OCI-LY1 (cell line): Measurements from ENCODE around the gene ARIH2.

Source experiments
- H2AFZ ChIP-seq: fragments of 200-600 bp; sonication (generic), shearing (Covaris generic); 2 replicates; pipeline ENCODE4 v1.6.0; 2014; ENCODE audit warnings: antibody characterized with exemption, mild to moderate bottlenecking, low read length
- H3F3A ChIP-seq: fragments of 200-600 bp; sonication (generic), shearing (Covaris generic); 2 replicates; pipeline ENCODE4 v1.6.0; 2014; ENCODE audit warnings: mild to moderate bottlenecking, antibody characterized with exemption, low read length, moderate library complexity; ENCODE audit not compliant: insufficient read depth
- H3K27ac ChIP-seq: fragments of 200-600 bp; sonication (generic); 2 replicates; pipeline ENCODE4 v1.5.1; 2014; ENCODE audit warnings: low read length, mixed run types, mild to moderate bottlenecking, low read depth; ENCODE audit not compliant: poor library complexity, severe bottlenecking
- H3K27me3 ChIP-seq: fragments of 200-600 bp; sonication (generic); 2 replicates; pipeline ENCODE4 v1.6.0; 2014; ENCODE audit warnings: antibody characterized with exemption, mild to moderate bottlenecking, low read length, moderate library complexity; ENCODE audit not compliant: insufficient read depth
- H3K36me3 ChIP-seq: fragments of 200-600 bp; sonication (generic); 2 replicates; pipeline ENCODE4 v1.6.1; 2014; ENCODE audit warnings: mild to moderate bottlenecking, antibody characterized with exemption, low read length, moderate library complexity, mixed read lengths; ENCODE audit not compliant: insufficient read depth
- H3K4me1 ChIP-seq: fragments of 200-600 bp; sonication (generic); 2 replicates; pipeline ENCODE4 v1.5.1; 2014; ENCODE audit warnings: mild to moderate bottlenecking, low read length, moderate library complexity; ENCODE audit not compliant: insufficient read depth, severe bottlenecking
- H3K4me2 ChIP-seq: fragments of 200-600 bp; sonication (generic), shearing (Covaris generic); 2 replicates; pipeline ENCODE4 v1.6.1; 2014; ENCODE audit warnings: low read length
- H3K4me3 ChIP-seq: fragments of 200-600 bp; sonication (generic); 2 replicates; pipeline ENCODE4 v1.5.1; 2014; ENCODE audit warnings: low read length, low read depth, mild to moderate bottlenecking, mixed read lengths; ENCODE audit not compliant: poor library complexity, severe bottlenecking
- H3K79me2 ChIP-seq: fragments of 200-600 bp; shearing (Covaris generic); 2 replicates; pipeline ENCODE4 v1.6.1; 2016; ENCODE audit warnings: mixed run types, low read length, mixed read lengths; ENCODE audit not compliant: insufficient read depth
- H3K9ac ChIP-seq: fragments of 200-600 bp; sonication (generic), shearing (Covaris generic); 2 replicates; pipeline ENCODE4 v1.6.1; 2014; ENCODE audit warnings: mild to moderate bottlenecking, low read length, mixed read lengths
- H3K9me2 ChIP-seq: fragments of 200-600 bp; sonication (generic), shearing (Covaris generic); 2 replicates; pipeline ENCODE4 v1.6.1; 2014; ENCODE audit warnings: low read depth, mild to moderate bottlenecking, low read length, mixed read lengths
- H3K9me3 ChIP-seq: fragments of 200-600 bp; shearing (Covaris generic); 2 replicates; pipeline ENCODE4 v1.6.1; 2014; ENCODE audit warnings: low read length, mixed read lengths
- H4K20me1 ChIP-seq: fragments of 200-600 bp; sonication (generic), shearing (Covaris generic); 2 replicates; pipeline ENCODE4 v1.6.0; 2016; ENCODE audit warnings: mild to moderate bottlenecking, low read length; ENCODE audit not compliant: insufficient read depth
- CTCF ChIP-seq: fragments of 200-600 bp; sonication (generic), shearing (Covaris generic); IDR thresholded peaks from 2 replicates; pipeline ENCODE4 v1.5.1; 2017; ENCODE audit warnings: mild to moderate bottlenecking, antibody characterized with exemption, low read length, moderate library complexity, mixed read lengths
- EZH2 ChIP-seq: fragments of 200-600 bp; sonication (generic), shearing (Covaris generic); IDR thresholded peaks from 2 replicates; pipeline ENCODE4 v1.8.0; 2017; ENCODE audit warnings: borderline replicate concordance, mixed run types, mild to moderate bottlenecking, antibody characterized with exemption, low read length, moderate library complexity, mixed read lengths

Gene ARIH2

GRCh38 chr3:48997714-48998637 lies 79.3 kb downstream of the ARIH2 start:
- H3K9me3 ChIP-seq = no peaks in the 10 kb centered on the region
- H4K20me1 ChIP-seq = no peaks in the 10 kb centered on the region
- TF ChIP-seq EZH2 = no peak
- TF ChIP-seq CTCF = no peak

GRCh38 chr3:48999085-48999858 lies 80.6 kb downstream of the ARIH2 start:
- no peak for TF ChIP-seq CTCF
- Histone ChIP-seq H3K27me3 (no peaks in the 10 kb centered on the region), H3K4me2 (no peak overlapping the region), H3K9me3 (no peaks in the 10 kb centered on the region), H2AFZ (no peak overlapping the region), H4K20me1 (no peaks in the 10 kb centered on the region), H3K9me2 (no peaks in the 10 kb centered on the region), H3F3A (no peaks in the 10 kb centered on the region), H3K79me2 (no peaks in the 10 kb centered on the region), H3K4me3 (no peak overlapping the region), H3K36me3 (peaks cover 14% of the 10 kb centered on the region; the same call in 1 of the 2 replicates), H3K4me1 (no peaks in the 10 kb centered on the region), H3K9ac (no peak overlapping the region), H3K27ac (no peak overlapping the region)

More at GRCh38 chr3:48997714-48998637, 79.3 kb downstream of the ARIH2 start:
- Histone ChIP-seq H3K27me3 (no peaks in the 10 kb centered on the region), H3K9me2 (no peaks in the 10 kb centered on the region), H3K4me1 (no peaks in the 10 kb centered on the region), H3K36me3 (peaks cover 19% of the 10 kb centered on the region; the same call in 1 of the 2 replicates), H3K9ac (no peak overlapping the region), H3K4me3 (no peak overlapping the region), H3K27ac (no peak overlapping the region), H3K4me2 (no peak overlapping the region), H2AFZ (no peak overlapping the region), H3F3A (no peaks in the 10 kb centered on the region), H3K79me2 (no peaks in the 10 kb centered on the region)

GRCh38 chr3:49001155-49001554 lies 82.5 kb downstream of the ARIH2 start:
- H3K9me2 ChIP-seq = no peaks in the 10 kb centered on the region
- no peaks in the 10 kb centered on the region for H4K20me1 ChIP-seq
- H3K27ac ChIP-seq = no peak overlapping the region
- H3F3A ChIP-seq = no peaks in the 10 kb centered on the region
- H3K27me3 ChIP-seq = no peaks in the 10 kb centered on the region
- H3K4me2 ChIP-seq = no peak overlapping the region
- no peaks in the 10 kb centered on the region for H3K9me3 ChIP-seq
- peaks cover 2% of the 10 kb centered on the region for H3K4me1 ChIP-seq
- no peak overlapping the region for H3K4me3 ChIP-seq
- H3K79me2 ChIP-seq = no peaks in the 10 kb centered on the region
- peaks cover 7% of the 10 kb centered on the region; the same call in 1 of the 2 replicates for H3K36me3 ChIP-seq
- H2AFZ ChIP-seq = no peak overlapping the region
- no peak overlapping the region for H3K9ac ChIP-seq
- no peak for TF ChIP-seq CTCF
- no peak for TF ChIP-seq EZH2
